Testis (tissue), 3 donors: ENCODE data around the gene IER5L. TPM values are rescaled to one million over a fixed set of nuclear protein-coding genes. Genes with fewer than 3 reads are reported as not detected.
A peak's percentile ranks its signal among the peaks of the same experiment; 100 is the strongest.

Experiments used
- DNase-seq: peaks from one replicate; pipeline ENCODE4 v3.0.0-alpha.2; 2019
- H3K27ac ChIP-seq, 2 donors: fragments of 200-600 bp; sonication (generic); one replicate each; pipeline ENCODE4 v1.5.1; 2019
- H3K27me3 ChIP-seq: fragments of 200-600 bp; sonication (generic); one replicate; pipeline ENCODE4 v1.5.1; 2019
- H3K36me3 ChIP-seq: fragments of 200-600 bp; sonication (generic); one replicate; pipeline ENCODE4 v1.5.1; 2017; ENCODE audit warnings: low read depth; ENCODE audit errors: missing control alignments
- H3K4me1 ChIP-seq: fragments of 200-600 bp; sonication (generic); one replicate; pipeline ENCODE4 v1.5.1; 2019
- H3K4me3 ChIP-seq, 2 donors: fragments of 200-600 bp; sonication (generic); one replicate each; pipeline ENCODE4 v1.5.1; 2017 to 2019
- H3K9me3 ChIP-seq: fragments of 200-600 bp; sonication (generic); one replicate; pipeline ENCODE4 v1.5.1; 2017
- CTCF ChIP-seq, 3 experiments: fragments of 450-650 bp in 2 of 3; fragments of 200-600 bp in 1 of 3; sonication (generic) in 1 of 3; IDR thresholded peaks; one replicate each; pipeline ENCODE4 v1.5.1; 2016 to 2019; ENCODE audit warnings: antibody characterized with exemption in 3 of 3, mild to moderate bottlenecking in 2 of 3, moderate library complexity in 1 of 3
- POLR2A ChIP-seq: fragments of 450-650 bp; IDR thresholded peaks from one replicate; pipeline ENCODE4 v1.6.1; 2017; ENCODE audit warnings: antibody characterized with exemption, mild to moderate bottlenecking, moderate library complexity
- WGBS, 2 donors: methylation state at CpG; one replicate each; pipeline ENCODE4 v1.1.5; 2018; 5-methylcytosine and 5-hydroxymethylcytosine counted together
- intact Hi-C: fragments of 100-400 bp; cut with DNase I; formaldehyde crosslinking; loops from one replicate; pipeline ENCODE4 v1.15.1; 2023; ENCODE audit warnings: low total_unique reads
- polyA plus RNA-seq: library from polyadenylated mRNA; stranded (reverse); fragments of 350-450 nt; fragmentation: Illumina TruSeq; extraction: RNeasy Lipid Tissue Mini Kit (QIAGEN cat#74804); gene quantifications from one replicate; pipeline ENCODE4 v1.2.3, GENCODE V29; 2014; ENCODE audit warnings: low read depth, low replicate concordance; ENCODE audit not compliant: insufficient read depth
- total RNA-seq, 2 donors: library from RNA; depleted of rRNA; stranded (reverse); fragments of >200 nt; gene quantifications; one replicate each; pipeline ENCODE4 v1.2.3, GENCODE V29; 2016

IER5L gene
- total and polyA plus RNA-seq, 3 donors from 2014 or later: 4.8 to 25.4 (median 12.6) TPM

DNA sequence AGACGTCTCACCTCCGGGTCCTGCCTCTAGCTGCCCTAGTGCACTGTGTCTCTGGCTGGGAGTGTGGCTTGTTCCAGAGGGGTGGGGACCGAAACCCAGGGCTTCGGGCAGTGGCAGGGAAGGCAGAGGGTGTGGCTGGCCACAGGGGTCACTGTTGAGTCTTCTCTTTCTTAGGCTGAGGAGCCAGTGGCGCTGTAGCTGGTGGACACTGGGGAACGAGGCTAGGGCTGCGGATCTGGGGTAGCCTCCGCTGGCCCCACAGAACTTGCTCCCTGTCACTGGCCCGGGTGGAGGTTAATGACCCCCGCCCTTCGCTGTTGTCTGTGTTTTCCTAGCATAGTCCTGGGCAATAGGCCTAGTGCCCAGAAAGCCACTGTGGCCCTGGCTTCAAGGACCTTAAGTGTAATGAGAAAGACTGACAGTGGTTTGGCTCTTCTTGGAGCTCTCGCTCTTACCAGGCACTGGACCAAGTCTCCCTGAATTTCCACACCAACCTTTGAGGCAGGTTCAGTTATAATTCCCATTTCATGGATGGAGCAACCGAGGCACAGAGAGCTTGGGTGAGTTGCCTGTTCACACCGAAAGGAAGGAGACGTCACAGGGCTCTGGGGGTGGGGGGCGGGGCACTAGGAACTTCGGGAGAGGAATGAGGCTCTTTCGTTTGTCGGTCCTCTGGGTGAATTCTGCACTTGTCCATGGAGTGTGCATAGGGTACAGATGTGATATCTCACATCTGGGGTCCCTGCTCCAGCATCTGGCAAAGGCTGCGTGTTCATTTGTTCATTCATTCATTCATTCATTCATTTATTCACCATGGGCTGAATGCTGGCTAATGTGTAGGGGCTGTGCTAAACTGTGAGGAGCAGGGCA is 4.8 kb upstream of the IER5L start:
- intact Hi-C loops: no loop called here
- peaks cover 8% of the 10 kb centered on the region for H3K4me1 ChIP-seq
- 77 to 87% methylated on average over 12 to 20 of the region's 20 CpGs for WGBS, 2 donors
- no peaks in the 10 kb centered on the region for H3K9me3 ChIP-seq
- TF ChIP-seq CTCF (IDR thresholded peaks at IDR 0.05) (no peak), POLR2A (no peak)
- DNase-seq: no peak
- no peaks in the 10 kb centered on the region for H3K36me3 ChIP-seq
- no peak overlapping the region for H3K27ac ChIP-seq
- no peak overlapping the region for H3K4me3 ChIP-seq
- H3K27me3 ChIP-seq: no peaks in the 10 kb centered on the region

DNA sequence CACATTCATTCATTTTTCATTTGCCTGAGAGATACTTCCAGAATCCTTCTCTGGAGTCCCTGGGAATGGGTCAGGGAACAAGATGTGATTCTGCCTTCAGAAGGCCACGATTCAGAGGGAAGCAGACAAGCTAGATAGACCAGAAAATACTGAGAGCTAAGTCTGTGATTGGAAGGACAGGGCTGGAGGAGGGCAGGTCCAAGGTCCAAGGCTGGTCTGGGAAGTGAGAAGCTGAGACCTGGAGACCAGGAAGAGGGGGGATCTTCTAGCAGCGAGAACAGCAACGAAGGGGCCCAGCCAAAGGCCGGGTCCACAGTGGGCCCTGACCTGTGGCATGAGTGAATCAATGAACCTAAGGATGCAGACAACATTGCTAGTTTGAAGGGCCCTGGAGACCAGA is 4.1 kb upstream of the IER5L start:
- intact Hi-C loops: no loop called here
- Histone ChIP-seq H3K36me3 (no peaks in the 10 kb centered on the region), H3K27ac (no peak overlapping the region), H3K9me3 (no peaks in the 10 kb centered on the region), H3K4me1 (peaks cover 8% of the 10 kb centered on the region), H3K4me3 (no peak overlapping the region), H3K27me3 (no peaks in the 10 kb centered on the region)
- DNase-seq: no peak
- TF ChIP-seq CTCF (IDR thresholded peaks at IDR 0.05): no peak
- TF ChIP-seq POLR2A: no peak
- WGBS, 2 donors: 71 to 83% methylated on average over 4 of the region's 4 CpGs

DNA sequence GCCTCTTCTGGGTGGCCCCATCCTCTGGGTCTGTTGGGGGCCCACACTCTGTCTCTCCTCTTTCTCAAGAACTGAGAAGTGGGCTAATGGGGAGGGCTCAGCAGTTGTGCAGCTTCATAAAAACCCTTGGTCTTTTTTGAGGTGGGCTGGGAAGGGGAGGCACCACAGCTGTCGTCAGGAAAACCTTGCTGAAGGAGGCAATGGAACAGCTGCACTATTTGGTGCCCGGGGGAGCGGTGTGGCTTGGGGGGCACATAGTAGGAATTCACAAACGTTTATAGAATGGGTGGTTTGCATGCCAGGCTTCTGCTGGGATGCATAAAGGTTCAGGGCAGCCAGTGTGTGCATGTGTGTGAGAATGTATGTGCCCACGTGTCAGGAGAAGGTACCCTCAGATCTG is 3.2 kb upstream of the IER5L start:
- no peak overlapping the region for H3K4me3 ChIP-seq
- TF ChIP-seq CTCF (IDR thresholded peaks at IDR 0.05): no peak
- no peak for TF ChIP-seq POLR2A
- H3K27me3 ChIP-seq: no peaks in the 10 kb centered on the region
- H3K9me3 ChIP-seq: no peaks in the 10 kb centered on the region
- no peaks in the 10 kb centered on the region for H3K36me3 ChIP-seq
- 84 to 88% methylated on average over 5 of the region's 5 CpGs for WGBS, 2 donors
- no peak overlapping the region for H3K27ac ChIP-seq
- intact Hi-C loops: no loop called here
- peaks cover 8% of the 10 kb centered on the region for H3K4me1 ChIP-seq
- no peak for DNase-seq

GRCh38 chr9:129178568-129179382 is 714 bp upstream of the IER5L start:
- intact Hi-C loops: loop anchor here (10.0 kb wide), 3 partner anchors 76 to 426 kb away; no protein-coding TSS in a partner anchor
- peak overlapping the region; percentile 44 to 93 for H3K4me3 ChIP-seq
- no peaks in the 10 kb centered on the region for H3K9me3 ChIP-seq
- WGBS, 2 donors: 21 to 44% methylated on average over 19 to 45 of the region's 45 CpGs
- no peaks in the 10 kb centered on the region for H3K27me3 ChIP-seq
- peaks cover 10% of the 10 kb centered on the region for H3K4me1 ChIP-seq
- TF ChIP-seq POLR2A: no peak
- TF ChIP-seq CTCF (IDR thresholded peaks at IDR 0.05): no peak
- H3K36me3 ChIP-seq: no peaks in the 10 kb centered on the region
- H3K27ac ChIP-seq: no peak overlapping the region
- DNase-seq: no peak
